MM.1S (cell line): Measurements from ENCODE around the gene FUOM.

ENCODE experiments used
- DNase-seq: peaks from one replicate; pipeline ENCODE4 v3.0.0-alpha.2; 2015
- H2AFZ ChIP-seq: fragments of 300-600 bp; sonication (generic); 2 replicates; pipeline ENCODE4 v1.6.0; 2016; ENCODE audit warnings: antibody characterized with exemption, low read length
- H3F3A ChIP-seq: fragments of 300-600 bp; sonication (generic); 2 replicates; pipeline ENCODE4 v1.6.1; 2016; ENCODE audit warnings: mild to moderate bottlenecking, antibody characterized with exemption, low read length, moderate library complexity, mixed read lengths; ENCODE audit not compliant: insufficient read depth
- H3K27ac ChIP-seq: fragments of 300-600 bp; sonication (generic); 2 replicates; pipeline ENCODE4 v1.5.1; 2016; ENCODE audit warnings: mild to moderate bottlenecking, low read length
- H3K27me3 ChIP-seq: fragments of 300-600 bp; sonication (generic); replicated peaks from 2 replicates; pipeline ENCODE4 v1.6.0; 2016; ENCODE audit warnings: low read length; ENCODE audit not compliant: insufficient read depth
- H3K36me3 ChIP-seq: fragments of 300-600 bp; sonication (generic); replicated peaks from 2 replicates; pipeline ENCODE4 v1.6.1; 2016; ENCODE audit warnings: mild to moderate bottlenecking, low read length, mixed read lengths; ENCODE audit not compliant: insufficient read depth
- H3K4me1 ChIP-seq: fragments of 300-600 bp; sonication (generic); 2 replicates; pipeline ENCODE4 v1.6.1; 2016; ENCODE audit warnings: low read length, mixed read lengths
- H3K4me2 ChIP-seq: fragments of 300-600 bp; sonication (generic); 2 replicates; pipeline ENCODE4 v1.6.0; 2016; ENCODE audit warnings: low read depth, low read length
- H3K4me3 ChIP-seq: fragments of 300-600 bp; sonication (generic); 2 replicates; pipeline ENCODE4 v1.5.1; 2016; ENCODE audit warnings: low read length, mixed read lengths
- H3K79me2 ChIP-seq: fragments of 300-600 bp; sonication (generic); 2 replicates; pipeline ENCODE4 v1.6.1; 2016; ENCODE audit warnings: mixed run types, low read length, mixed read lengths
- H3K9ac ChIP-seq: fragments of 300-600 bp; sonication (generic); 2 replicates; pipeline ENCODE4 v1.6.1; 2016; ENCODE audit warnings: low read length, mixed read lengths
- H3K9me2 ChIP-seq: fragments of 300-600 bp; sonication (generic); replicated peaks from 2 replicates; pipeline ENCODE4 v1.6.1; 2016; ENCODE audit warnings: mild to moderate bottlenecking, low read length, mixed read lengths; ENCODE audit not compliant: insufficient read depth
- H3K9me3 ChIP-seq: fragments of 300-600 bp; sonication (generic); replicated peaks from 2 replicates; pipeline ENCODE4 v1.6.1; 2016; ENCODE audit warnings: mild to moderate bottlenecking, low read length, mixed read lengths; ENCODE audit not compliant: insufficient read depth
- H4K20me1 ChIP-seq: fragments of 300-600 bp; sonication (generic); 2 replicates; pipeline ENCODE4 v1.6.1; 2016; ENCODE audit warnings: mild to moderate bottlenecking, low read length, moderate library complexity, mixed read lengths; ENCODE audit not compliant: insufficient read depth
- EZH2 ChIP-seq: fragments of 300-600 bp; sonication (generic); optimal IDR thresholded peaks from 2 replicates; pipeline ENCODE3; 2017; ENCODE audit warnings: low read depth, mild to moderate bottlenecking, antibody characterized with exemption, low read length, mixed read lengths
- EZH2phosphoT487 ChIP-seq: fragments of 300-600 bp; sonication (generic); IDR thresholded peaks from 2 replicates; pipeline ENCODE4 v1.6.1; 2018; ENCODE audit warnings: antibody characterized with exemption, low read length
- TF ChIP-seq, protein P1 (sequence below): fragments of 300-600 bp; sonication (generic); IDR thresholded peaks from 2 replicates; pipeline ENCODE4 v1.5.1; 2016; ENCODE audit warnings: antibody characterized with exemption, low read length, mixed read lengths

Gene FUOM

DNA sequence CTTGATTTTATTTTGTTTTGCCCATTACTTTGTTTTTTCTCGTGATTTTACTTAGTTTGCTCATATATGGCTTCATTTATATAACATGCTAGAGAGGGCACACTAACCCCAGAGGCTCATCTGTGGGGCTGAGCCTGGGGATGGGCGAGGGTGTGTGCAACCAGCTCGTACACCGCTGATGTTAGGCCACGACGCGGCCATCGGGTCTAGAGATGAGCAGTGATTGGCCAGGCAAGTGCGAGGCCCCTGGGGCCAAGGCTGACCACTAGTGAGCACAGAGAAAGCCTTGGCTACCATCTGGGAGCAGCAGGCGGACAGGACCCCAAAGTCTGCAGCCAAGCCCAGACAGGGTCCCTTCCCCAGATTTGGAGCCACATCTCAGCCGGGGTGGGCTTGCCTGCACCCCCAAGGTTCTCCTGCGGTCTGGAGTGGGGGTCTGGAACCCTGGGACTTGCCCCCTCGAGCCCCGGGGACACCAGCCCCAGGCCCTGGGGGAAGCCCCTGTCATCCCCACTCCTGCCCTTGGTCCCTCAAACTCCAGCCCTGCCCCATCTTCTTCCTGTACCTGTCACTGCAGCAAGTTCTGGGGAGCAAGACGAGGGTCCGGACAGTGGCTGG, 3.7 kb downstream of the FUOM start:
- no peak for DNase-seq
- no peaks in the 10 kb centered on the region for H3K9me3 ChIP-seq
- H3K27me3 ChIP-seq = peaks cover 28% of the 10 kb centered on the region
- H3K36me3 ChIP-seq = no peaks in the 10 kb centered on the region
- H3K79me2 ChIP-seq = no peaks in the 10 kb centered on the region
- no peak overlapping the region for H3K4me3 ChIP-seq
- no peak overlapping the region for H3K4me2 ChIP-seq
- no peak overlapping the region for H2AFZ ChIP-seq
- no peaks in the 10 kb centered on the region for H3K9me2 ChIP-seq
- no peak overlapping the region for H3K27ac ChIP-seq
- H3K9ac ChIP-seq = no peak overlapping the region
- H4K20me1 ChIP-seq = no peaks in the 10 kb centered on the region
- TF ChIP-seq EZH2phosphoT487 (no peak), EZH2 (no peak)
- TF ChIP-seq, protein P1, sequence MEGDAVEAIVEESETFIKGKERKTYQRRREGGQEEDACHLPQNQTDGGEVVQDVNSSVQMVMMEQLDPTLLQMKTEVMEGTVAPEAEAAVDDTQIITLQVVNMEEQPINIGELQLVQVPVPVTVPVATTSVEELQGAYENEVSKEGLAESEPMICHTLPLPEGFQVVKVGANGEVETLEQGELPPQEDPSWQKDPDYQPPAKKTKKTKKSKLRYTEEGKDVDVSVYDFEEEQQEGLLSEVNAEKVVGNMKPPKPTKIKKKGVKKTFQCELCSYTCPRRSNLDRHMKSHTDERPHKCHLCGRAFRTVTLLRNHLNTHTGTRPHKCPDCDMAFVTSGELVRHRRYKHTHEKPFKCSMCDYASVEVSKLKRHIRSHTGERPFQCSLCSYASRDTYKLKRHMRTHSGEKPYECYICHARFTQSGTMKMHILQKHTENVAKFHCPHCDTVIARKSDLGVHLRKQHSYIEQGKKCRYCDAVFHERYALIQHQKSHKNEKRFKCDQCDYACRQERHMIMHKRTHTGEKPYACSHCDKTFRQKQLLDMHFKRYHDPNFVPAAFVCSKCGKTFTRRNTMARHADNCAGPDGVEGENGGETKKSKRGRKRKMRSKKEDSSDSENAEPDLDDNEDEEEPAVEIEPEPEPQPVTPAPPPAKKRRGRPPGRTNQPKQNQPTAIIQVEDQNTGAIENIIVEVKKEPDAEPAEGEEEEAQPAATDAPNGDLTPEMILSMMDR = no peak
- no peaks in the 10 kb centered on the region for H3F3A ChIP-seq
- no peaks in the 10 kb centered on the region for H3K4me1 ChIP-seq

DNA sequence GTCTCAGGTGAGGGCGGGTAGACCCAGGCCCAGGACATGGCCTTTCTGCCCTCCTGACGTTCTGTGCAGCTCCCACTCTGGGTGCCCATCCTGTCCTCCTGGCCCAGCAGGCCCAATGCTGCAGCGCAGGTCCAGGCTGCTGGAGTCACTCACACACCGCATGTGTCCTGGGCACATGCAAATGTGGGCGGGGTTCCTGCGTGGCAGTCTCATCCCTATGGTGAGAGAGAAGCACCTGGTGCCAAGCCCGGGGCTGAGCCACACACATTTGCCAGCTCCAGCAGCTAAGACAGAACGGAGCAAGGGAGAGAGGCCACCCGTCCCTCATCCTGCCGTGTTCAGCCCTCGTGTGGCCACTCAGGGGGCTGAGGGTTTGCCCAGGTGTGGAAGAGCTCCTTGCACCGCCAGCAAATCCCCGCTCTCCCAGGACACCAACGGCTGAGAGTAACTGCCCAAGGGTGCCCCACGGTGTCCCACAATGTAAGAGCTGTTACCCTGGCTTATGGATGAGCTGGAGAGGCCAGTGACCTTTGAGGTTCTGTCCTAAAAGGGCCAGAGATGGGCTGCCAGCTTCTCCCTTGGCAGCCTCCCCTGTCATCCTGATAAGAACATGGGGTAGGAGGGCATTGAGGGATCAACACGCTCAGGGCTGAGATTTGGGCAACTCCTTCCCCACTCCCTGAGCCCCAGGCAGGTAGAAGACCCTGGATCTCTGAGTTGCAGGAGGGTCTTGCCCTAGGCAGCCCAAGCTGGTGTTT, 4.4 kb downstream of the FUOM start:
- TF ChIP-seq EZH2 = no peak
- TF ChIP-seq, protein P1 = no peak
- no peak for TF ChIP-seq EZH2phosphoT487
- no peaks in the 10 kb centered on the region for H4K20me1 ChIP-seq

GRCh38 chr10:133351408-133352318, 6.2 kb downstream of the FUOM start:
- no peak overlapping the region for H3K4me2 ChIP-seq

More for the DNA sequence above, 4.4 kb downstream of the FUOM start:
- no peaks in the 10 kb centered on the region for H3K9me3 ChIP-seq
- no peaks in the 10 kb centered on the region for H3K9me2 ChIP-seq
- H3K4me2 ChIP-seq = no peak overlapping the region
- no peak overlapping the region for H3K9ac ChIP-seq
- DNase-seq = no peak
- H3K36me3 ChIP-seq = no peaks in the 10 kb centered on the region
- no peaks in the 10 kb centered on the region for H3K79me2 ChIP-seq
- H3K4me3 ChIP-seq = no peak overlapping the region
- H3F3A ChIP-seq = no peaks in the 10 kb centered on the region
- no peaks in the 10 kb centered on the region for H3K4me1 ChIP-seq
- no peak overlapping the region for H3K27ac ChIP-seq
- no peak overlapping the region for H2AFZ ChIP-seq
- H3K27me3 ChIP-seq = peaks cover 28% of the 10 kb centered on the region

More at GRCh38 chr10:133351408-133352318, 6.2 kb downstream of the FUOM start:
- Histone ChIP-seq H3K9me3 (no peaks in the 10 kb centered on the region), H3K9ac (no peak overlapping the region), H3K4me1 (no peaks in the 10 kb centered on the region), H3K27ac (no peak overlapping the region), H3K36me3 (no peaks in the 10 kb centered on the region), H3K9me2 (no peaks in the 10 kb centered on the region), H4K20me1 (no peaks in the 10 kb centered on the region), H3K79me2 (no peaks in the 10 kb centered on the region), H3F3A (no peaks in the 10 kb centered on the region), H3K4me3 (no peak overlapping the region), H2AFZ (no peak overlapping the region), H3K27me3 (peaks cover 26% of the 10 kb centered on the region)
- DNase-seq = no peak
- TF ChIP-seq EZH2phosphoT487 = no peak
- TF ChIP-seq, protein P1 = no peak
- no peak for TF ChIP-seq EZH2
